ENCODE data around the gene UNC93A.
"Not testable (repeated sequence)": the region's sequence is repeated elsewhere in the genome, so short reads cannot be mapped to it uniquely, and the experiment has no call there.

The UNC93A gene

DNA sequence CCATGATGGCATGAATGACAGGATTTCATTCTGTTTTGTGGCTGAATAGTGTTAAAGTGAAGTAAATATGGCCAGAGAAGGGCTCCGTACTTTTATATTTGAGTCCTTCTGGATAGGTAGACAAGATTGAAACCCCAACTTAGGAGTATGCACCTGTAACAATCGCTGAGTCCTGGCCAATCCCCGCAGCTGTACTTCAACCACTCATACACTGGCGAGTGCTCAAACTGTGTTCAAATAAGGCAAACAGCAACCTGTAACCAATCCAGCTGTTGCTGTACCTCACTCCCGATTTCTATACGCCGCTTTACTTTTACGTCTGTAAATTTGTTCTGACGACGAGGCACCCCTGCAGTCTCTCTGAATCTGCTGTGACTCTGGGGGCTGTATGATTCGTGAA is 40.5 kb downstream of the UNC93A start:
- H3K27ac ChIP-seq: no peak overlapping the region
- no peak for DNase-seq (ENCODE audit: low read depth, low spot score)

DNA sequence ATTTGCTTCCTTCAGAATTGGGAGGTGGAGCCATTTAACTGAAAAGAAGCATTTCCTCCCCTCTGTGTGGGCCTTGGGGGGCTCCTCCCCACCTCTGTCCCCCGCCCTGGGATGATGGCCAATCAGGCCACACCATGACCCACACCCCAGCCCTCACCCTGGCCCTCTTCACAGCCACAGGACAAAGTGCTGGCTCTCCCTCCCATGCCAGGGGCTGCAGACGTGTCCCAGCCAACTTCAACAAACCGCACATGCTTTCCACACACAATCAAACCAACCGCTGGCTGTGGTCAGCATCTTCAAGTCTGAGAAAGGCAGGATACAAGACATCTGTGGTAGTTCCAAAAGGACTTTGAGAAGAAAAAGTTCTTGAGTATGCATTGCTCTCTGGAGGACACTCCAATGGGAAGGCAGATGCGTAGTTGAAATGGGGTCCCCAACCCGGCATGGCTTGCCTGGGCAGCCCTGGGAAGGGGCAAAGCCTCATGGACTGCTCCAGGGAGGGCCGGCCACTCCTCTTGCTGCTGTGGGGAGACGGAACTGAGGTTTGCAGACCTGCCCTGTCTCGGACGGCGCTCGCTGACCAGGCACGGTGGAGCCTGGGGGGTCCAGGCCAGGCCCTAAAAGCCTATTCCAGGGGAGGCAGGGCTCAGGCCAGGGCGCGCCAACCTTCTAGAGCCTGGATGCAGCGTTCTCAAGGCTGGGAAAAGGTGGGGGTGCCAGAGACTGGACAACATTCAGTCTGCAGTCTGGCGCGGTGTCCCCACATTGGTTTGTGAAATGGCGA is 45.9 kb downstream of the UNC93A start:
- no peak for DNase-seq (ENCODE audit: low read depth, low spot score)
- no peak overlapping the region for H3K27ac ChIP-seq

DNA sequence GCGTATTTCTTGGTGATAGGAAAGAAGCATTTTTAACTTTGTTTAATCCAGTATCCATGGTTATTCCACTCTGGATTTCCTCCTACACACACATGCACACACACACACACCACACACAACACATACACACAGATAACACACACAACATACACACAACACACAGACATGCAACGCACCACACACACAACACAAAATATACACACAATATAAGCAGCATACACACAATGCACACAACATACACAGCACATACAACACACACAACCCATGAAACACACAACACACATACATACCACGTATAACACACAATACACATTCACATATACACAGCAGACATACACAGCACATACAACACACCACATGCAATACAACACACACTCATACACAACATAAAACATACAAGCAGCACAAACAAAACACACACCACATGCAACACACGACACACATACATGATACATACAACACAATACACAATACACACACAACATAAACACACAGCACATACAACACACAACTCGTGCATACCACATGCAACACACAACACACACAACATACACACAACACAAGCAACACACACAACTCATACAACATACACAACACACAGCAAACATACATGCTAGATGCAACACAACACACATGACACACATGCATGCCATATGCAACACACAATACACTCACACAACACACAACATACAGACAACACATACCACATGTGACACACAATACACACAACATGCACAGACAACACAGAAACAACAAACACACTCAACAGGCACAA is 46.7 kb downstream of the UNC93A start:
- no peak overlapping the region for H3K27ac ChIP-seq
- no peak for DNase-seq (ENCODE audit: low read depth, low spot score)

DNA sequence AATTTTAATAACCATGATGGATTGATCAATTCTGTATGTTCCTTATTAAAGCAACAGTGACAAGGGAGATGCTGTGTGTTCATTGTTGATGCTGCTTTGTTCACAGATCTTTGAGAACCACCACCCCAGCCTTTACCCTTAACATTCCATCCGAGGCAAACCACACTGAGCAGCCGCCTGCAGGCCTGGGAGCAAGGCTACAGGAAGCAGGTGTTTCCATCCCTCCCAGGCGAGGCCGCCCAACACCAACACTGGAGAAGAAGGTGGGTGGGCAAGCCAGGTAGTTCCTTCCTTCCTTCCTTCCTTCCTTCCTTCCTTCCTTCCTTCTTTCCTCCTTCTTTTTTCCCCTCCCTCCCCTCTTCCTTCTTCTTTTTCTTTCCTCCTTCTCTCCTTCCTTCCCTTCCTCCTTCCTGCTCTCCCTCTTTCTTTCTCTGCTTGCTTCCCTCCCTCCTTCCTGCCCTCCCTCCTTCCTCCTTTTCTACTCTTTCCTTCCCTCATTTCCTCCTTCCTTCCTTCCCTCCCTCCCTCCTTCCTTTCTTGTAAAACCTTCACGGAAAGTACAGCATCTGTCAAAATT is 47.5 kb downstream of the UNC93A start:
- H3K27ac ChIP-seq: no peak overlapping the region
- DNase-seq (ENCODE audit: low read depth, low spot score): no peak

DNA sequence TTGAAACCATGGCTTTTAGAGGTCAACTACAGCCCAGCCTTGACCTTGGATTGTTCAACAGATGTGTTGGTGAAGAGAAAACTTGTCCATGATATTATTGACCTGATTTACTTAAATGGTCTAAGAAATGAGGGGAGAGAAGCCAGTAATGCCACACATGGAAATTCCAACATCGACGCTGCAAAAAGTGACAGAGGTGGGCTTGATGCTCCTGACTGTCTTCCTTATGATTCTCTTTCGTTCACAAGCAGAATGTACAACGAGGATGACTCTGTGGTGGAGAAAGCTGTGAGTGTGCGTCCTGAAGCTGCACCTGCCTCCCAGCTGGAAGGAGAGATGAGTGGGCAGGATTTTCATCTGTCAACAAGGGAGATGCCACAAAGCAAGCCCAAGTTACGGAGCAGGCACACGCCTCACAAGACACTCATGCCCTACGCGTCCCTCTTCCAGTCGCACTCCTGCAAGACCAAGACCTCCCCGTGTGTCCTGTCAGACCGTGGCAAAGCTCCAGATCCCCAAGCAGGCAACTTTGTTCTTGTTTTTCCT is 50.0 kb downstream of the UNC93A start:
- DNase-seq (ENCODE audit: low read depth, low spot score): no peak
- no peak overlapping the region for H3K27ac ChIP-seq

GRCh38 chr6:167341665-167342655 is 50.8 kb downstream of the UNC93A start:
- no peak for DNase-seq (ENCODE audit: low read depth, low spot score)
- no peak overlapping the region for H3K27ac ChIP-seq

GRCh38 chr6:167342879-167343610 is 51.9 kb downstream of the UNC93A start:
- DNase-seq (ENCODE audit: low read depth, low spot score): no peak
- H3K27ac ChIP-seq: no peak overlapping the region

DNA sequence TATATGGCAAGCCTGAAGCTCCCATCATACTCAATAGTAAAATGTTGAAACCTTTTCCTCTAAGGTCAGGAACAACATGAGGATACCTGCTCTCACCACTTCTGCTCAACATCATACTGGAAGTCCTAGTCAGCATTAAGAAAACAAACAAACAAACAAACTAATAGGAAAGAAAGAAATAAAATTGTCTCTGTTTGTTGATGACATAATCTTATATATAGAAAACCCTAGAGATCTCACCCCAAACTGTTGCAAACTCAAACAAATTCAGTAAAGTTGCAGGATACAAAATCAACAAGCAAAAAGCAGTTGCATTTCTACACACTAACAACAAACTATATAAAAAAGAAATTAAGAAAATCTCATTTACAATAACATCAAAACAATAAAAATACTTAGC is 54.2 kb downstream of the UNC93A start:
- H3K27ac ChIP-seq: no peak overlapping the region
- DNase-seq (ENCODE audit: low read depth, low spot score): no peak

- DNase-seq (ENCODE audit: low read depth, low spot score): no peak
Measured at GRCh38 chr6:167345960-167346359, 54.8 kb downstream of the UNC93A start.

GRCh38 chr6:167347226-167347625 is 56.1 kb downstream of the UNC93A start:
- no peak overlapping the region for H3K27ac ChIP-seq
- no peak for DNase-seq (ENCODE audit: low read depth, low spot score)

More at GRCh38 chr6:167345960-167346359, 54.8 kb downstream of the UNC93A start:
- no peak overlapping the region for H3K27ac ChIP-seq

DNA sequence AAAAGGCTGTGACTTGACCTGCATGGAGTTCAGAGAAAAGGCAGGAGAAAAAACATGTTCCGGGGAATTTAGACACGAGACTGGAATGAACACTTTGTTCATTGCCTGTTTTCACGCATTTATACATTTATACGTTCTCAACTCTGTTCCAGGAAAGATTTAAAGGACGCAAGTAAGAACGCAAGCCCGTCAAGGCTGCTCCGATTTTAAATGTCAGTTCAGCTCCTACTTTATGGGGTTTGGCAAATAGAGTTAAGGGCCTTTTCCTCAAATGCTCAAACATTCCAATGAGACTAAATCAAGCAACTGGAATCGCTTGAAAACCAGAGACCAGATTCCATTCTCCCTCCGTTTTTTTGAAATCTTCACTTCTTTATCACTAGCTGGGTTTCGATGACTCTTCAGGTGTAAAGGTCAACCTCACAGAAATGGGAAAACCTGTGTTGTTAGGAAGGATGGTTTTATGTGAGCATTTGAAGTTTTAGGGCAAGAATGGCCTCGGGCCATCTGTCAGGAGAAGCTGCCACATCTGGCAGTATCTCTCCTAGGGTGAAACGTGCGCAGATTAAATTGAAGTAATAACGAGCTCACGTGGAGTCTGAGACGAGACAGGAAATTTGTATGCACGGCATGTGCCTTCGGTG is 58.6 kb downstream of the UNC93A start:
- H3K27ac ChIP-seq: no peak overlapping the region
- no peak for DNase-seq (ENCODE audit: low read depth, low spot score)

DNA sequence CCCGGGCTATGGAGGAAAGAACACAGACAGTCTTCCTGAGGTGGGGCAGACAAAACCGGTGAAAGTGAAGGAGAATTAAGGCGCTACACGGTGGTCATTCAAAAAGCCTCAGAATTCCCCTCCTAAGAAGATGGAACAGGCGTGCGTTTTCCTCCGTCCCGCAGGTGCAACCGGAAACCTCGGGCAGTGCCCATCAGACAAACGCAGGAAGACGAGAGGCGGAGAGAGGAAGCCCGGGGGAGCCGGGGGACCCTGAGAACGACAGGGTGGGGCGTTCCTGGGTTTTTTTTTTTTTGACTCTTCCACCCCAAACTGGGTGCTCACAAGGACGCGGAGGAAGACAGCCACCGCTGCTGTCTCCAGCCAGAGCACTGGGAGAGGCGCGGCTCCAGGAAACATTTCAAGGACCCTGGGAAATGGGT is 59.2 kb downstream of the UNC93A start:
- H3K27ac ChIP-seq: no peak overlapping the region
- no peak for DNase-seq (ENCODE audit: low read depth, low spot score)

- H3K27ac ChIP-seq: no peak overlapping the region
- no peak for DNase-seq (ENCODE audit: low read depth, low spot score)
Measured at GRCh38 chr6:167350731-167351655, 59.9 kb downstream of the UNC93A start.

DNA sequence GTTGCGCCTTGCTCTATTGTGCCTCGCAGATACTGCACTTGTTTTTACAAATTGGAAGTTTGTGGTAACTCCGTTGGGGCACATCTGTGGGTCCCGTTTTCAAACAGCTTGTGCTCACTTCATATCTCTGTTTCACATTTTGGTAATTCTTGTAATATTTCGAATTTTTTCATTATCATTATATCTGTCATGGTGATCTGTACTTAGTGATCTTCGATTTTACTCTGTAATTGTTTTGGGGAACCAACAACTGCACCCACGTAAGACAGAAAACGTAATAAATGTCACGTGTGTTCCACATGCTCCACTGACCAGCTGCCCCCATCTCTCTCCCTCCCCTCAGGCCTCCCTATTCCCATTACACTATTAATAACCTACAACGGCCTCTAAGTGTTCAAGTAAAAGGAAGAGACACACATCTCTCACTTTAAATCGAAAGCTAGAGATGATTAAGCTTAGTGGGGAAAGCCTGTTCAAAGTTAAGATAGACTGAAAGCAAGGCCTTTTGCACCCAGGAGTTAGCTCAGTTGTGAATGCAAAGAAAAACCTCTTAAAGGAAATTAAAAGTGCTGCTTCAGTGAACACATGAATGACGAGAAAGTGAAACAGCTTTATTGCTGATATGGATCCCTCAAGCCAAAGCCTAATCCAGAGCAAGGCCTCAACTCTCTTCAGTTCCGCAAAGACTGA is 60.7 kb downstream of the UNC93A start:
- no peak overlapping the region for H3K27ac ChIP-seq
- no peak for DNase-seq (ENCODE audit: low read depth, low spot score)

DNA sequence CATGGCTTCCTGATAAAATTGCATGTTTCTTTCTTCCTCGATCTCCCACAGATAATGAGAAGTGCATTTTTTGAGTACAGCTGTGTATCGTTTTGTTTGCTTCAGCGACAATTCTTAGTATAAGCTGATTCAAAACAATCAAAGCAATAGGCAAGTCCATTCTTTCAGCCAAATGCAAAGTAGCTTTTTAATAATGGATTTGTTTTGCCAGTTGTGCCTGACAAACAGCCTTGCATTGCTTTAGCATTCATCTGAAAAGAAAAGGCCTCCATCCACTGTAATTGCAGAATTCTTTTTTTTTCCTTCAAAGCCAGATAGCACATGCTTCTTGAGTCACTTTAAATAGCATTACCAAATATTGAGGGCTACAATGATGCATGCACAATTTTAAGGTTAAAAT is 65.8 kb downstream of the UNC93A start:
- H3K27ac ChIP-seq: no peak overlapping the region
- no peak for DNase-seq (ENCODE audit: low read depth, low spot score)

GRCh38 chr6:167358394-167358793 is 67.3 kb downstream of the UNC93A start:
- H3K27ac ChIP-seq; DNase-seq (ENCODE audit: low read depth, low spot score): not testable (repeated sequence)

GRCh38 chr6:167361170-167361569 is 70.1 kb downstream of the UNC93A start:
- not testable (repeated sequence) for DNase-seq (ENCODE audit: low read depth, low spot score); H3K27ac ChIP-seq
